Measurements from ENCODE around the gene LOXL4.

The LOXL4 gene

DNA sequence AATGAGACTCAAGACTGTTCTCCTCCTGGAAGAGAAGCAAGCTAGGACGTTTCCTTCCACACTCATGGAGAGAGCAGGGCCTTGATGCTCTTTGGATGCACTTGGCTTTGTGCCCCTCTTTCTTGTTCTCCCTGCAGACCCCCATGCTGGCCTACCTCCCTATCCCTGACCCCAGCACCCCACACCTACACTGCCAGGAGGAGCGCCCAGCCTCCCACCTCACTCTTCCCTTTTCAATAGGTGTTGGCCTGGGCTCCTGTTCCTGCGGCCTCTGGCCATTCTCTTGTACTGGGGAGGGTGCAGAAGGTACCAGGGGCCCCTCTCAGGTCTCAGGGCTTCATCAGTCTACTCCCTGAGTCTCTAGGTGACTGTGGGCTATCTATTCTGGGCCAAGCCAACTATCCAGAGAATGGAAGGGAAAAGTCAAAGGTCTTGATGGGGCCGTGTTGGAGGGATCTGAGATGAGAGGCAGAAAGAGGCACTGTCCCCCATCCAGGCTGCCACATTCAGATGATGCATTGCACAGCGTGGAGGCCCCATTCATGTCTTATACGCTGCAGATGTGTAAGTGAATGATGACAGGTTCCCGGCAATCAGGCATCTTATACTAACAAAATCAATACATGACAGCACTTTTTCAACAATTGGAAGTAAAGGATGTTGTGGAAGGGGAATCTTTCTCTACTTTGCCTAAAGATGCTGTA lies 32.7 kb upstream of the LOXL4 start:
- Histone ChIP-seq H4K20me1 (ENCODE audit: insufficient read depth, low read length) (no peaks in the 10 kb centered on the region), H3K79me2 (ENCODE audit: low read length) (no peaks in the 10 kb centered on the region), H3K9ac (ENCODE audit: low read length) (no peak overlapping the region), H3K4me3 (ENCODE audit: low read length) (no peak overlapping the region), H2AFZ (ENCODE audit: low read depth, low read length) (no peak overlapping the region), H3K36me3 (replicated peaks; ENCODE audit: low read depth, low read length) (no peaks in the 10 kb centered on the region), H3K9me3 (ENCODE audit: insufficient read depth, low read length) (no peaks in the 10 kb centered on the region), H3K27me3 (ENCODE audit: low read depth, low read length) (peaks cover 10% of the 10 kb centered on the region), H3K27ac (ENCODE audit: low read length) (no peak overlapping the region), H3K4me2 (ENCODE audit: low read length) (no peak overlapping the region), H3K4me1 (ENCODE audit: low read length) (no peaks in the 10 kb centered on the region)
- no peak for TF ChIP-seq EZH2phosphoT487 (IDR thresholded peaks at IDR 0.05; ENCODE audit: low read depth)
- TF ChIP-seq, protein P1, sequence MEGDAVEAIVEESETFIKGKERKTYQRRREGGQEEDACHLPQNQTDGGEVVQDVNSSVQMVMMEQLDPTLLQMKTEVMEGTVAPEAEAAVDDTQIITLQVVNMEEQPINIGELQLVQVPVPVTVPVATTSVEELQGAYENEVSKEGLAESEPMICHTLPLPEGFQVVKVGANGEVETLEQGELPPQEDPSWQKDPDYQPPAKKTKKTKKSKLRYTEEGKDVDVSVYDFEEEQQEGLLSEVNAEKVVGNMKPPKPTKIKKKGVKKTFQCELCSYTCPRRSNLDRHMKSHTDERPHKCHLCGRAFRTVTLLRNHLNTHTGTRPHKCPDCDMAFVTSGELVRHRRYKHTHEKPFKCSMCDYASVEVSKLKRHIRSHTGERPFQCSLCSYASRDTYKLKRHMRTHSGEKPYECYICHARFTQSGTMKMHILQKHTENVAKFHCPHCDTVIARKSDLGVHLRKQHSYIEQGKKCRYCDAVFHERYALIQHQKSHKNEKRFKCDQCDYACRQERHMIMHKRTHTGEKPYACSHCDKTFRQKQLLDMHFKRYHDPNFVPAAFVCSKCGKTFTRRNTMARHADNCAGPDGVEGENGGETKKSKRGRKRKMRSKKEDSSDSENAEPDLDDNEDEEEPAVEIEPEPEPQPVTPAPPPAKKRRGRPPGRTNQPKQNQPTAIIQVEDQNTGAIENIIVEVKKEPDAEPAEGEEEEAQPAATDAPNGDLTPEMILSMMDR (IDR thresholded peaks at IDR 0.05; ENCODE audit: low read depth, low read length) = no peak

- Histone ChIP-seq H3K4me3 (ENCODE audit: low read length) (no peak overlapping the region), H3K36me3 (replicated peaks; ENCODE audit: low read depth, low read length) (no peaks in the 10 kb centered on the region), H2AFZ (ENCODE audit: low read depth, low read length) (no peak overlapping the region), H3K27me3 (ENCODE audit: low read depth, low read length) (peaks cover 5% of the 10 kb centered on the region), H3K27ac (ENCODE audit: low read length) (no peak overlapping the region), H3K79me2 (ENCODE audit: low read length) (no peaks in the 10 kb centered on the region), H3K4me2 (ENCODE audit: low read length) (no peak overlapping the region), H3K9me3 (ENCODE audit: insufficient read depth, low read length) (no peaks in the 10 kb centered on the region), H3K4me1 (ENCODE audit: low read length) (no peaks in the 10 kb centered on the region), H3K9ac (ENCODE audit: low read length) (no peak overlapping the region), H4K20me1 (ENCODE audit: insufficient read depth, low read length) (no peaks in the 10 kb centered on the region)
- TF ChIP-seq, protein P1 (IDR thresholded peaks at IDR 0.05; ENCODE audit: low read depth, low read length) = no peak
- TF ChIP-seq EZH2phosphoT487 (IDR thresholded peaks at IDR 0.05; ENCODE audit: low read depth) = no peak
Measured at GRCh38 chr10:98299341-98299740, 31.3 kb upstream of the LOXL4 start.

- Histone ChIP-seq H3K4me1 (ENCODE audit: low read length) (no peaks in the 10 kb centered on the region), H3K4me2 (ENCODE audit: low read length) (no peak overlapping the region), H3K4me3 (ENCODE audit: low read length) (no peak overlapping the region), H4K20me1 (ENCODE audit: insufficient read depth, low read length) (no peaks in the 10 kb centered on the region), H3K27me3 (ENCODE audit: low read depth, low read length) (peaks cover 5% of the 10 kb centered on the region), H3K36me3 (replicated peaks; ENCODE audit: low read depth, low read length) (no peaks in the 10 kb centered on the region), H2AFZ (ENCODE audit: low read depth, low read length) (no peak overlapping the region), H3K27ac (ENCODE audit: low read length) (no peak overlapping the region), H3K79me2 (ENCODE audit: low read length) (no peaks in the 10 kb centered on the region), H3K9me3 (ENCODE audit: insufficient read depth, low read length) (no peaks in the 10 kb centered on the region), H3K9ac (ENCODE audit: low read length) (no peak overlapping the region)
- TF ChIP-seq EZH2phosphoT487 (IDR thresholded peaks at IDR 0.05; ENCODE audit: low read depth) = no peak
- TF ChIP-seq, protein P1 (IDR thresholded peaks at IDR 0.05; ENCODE audit: low read depth, low read length) = no peak
Measured at GRCh38 chr10:98296524-98296923, 28.5 kb upstream of the LOXL4 start.

GRCh38 chr10:98295907-98296306 lies 27.9 kb upstream of the LOXL4 start:
- no peaks in the 10 kb centered on the region for H4K20me1 ChIP-seq (ENCODE audit: insufficient read depth, low read length)
- no peak overlapping the region for H3K4me3 ChIP-seq (ENCODE audit: low read length)
- TF ChIP-seq, protein P1 (IDR thresholded peaks at IDR 0.05; ENCODE audit: low read depth, low read length) = no peak
- no peak for TF ChIP-seq EZH2phosphoT487 (IDR thresholded peaks at IDR 0.05; ENCODE audit: low read depth)
- no peaks in the 10 kb centered on the region for H3K9me3 ChIP-seq (ENCODE audit: insufficient read depth, low read length)
- no peak overlapping the region for H2AFZ ChIP-seq (ENCODE audit: low read depth, low read length)
- no peak overlapping the region for H3K27ac ChIP-seq (ENCODE audit: low read length)
- H3K4me1 ChIP-seq (ENCODE audit: low read length) = no peaks in the 10 kb centered on the region
- H3K4me2 ChIP-seq (ENCODE audit: low read length) = no peak overlapping the region
- no peak overlapping the region for H3K9ac ChIP-seq (ENCODE audit: low read length)
- H3K27me3 ChIP-seq (ENCODE audit: low read depth, low read length) = peaks cover 5% of the 10 kb centered on the region
- no peaks in the 10 kb centered on the region for H3K36me3 ChIP-seq (replicated peaks; ENCODE audit: low read depth, low read length)
- no peaks in the 10 kb centered on the region for H3K79me2 ChIP-seq (ENCODE audit: low read length)

All from OCI-LY3 (cell line).